ENCODE measurements around the gene SLC35G3. TPM values are rescaled to one million over a fixed set of nuclear protein-coding genes. Genes with fewer than 3 reads are reported as not detected.
A peak's percentile ranks its signal among the peaks of the same experiment; 100 is the strongest.
"Not testable (repeated sequence)": the region's sequence is repeated elsewhere in the genome, so short reads cannot be mapped to it uniquely, and the experiment has no call there.

Gene SLC35G3
- total RNA-seq, 5 donors from 2014 or later (not counting 1 experiment from before 2014, with no cell fraction given), result not detected

DNA sequence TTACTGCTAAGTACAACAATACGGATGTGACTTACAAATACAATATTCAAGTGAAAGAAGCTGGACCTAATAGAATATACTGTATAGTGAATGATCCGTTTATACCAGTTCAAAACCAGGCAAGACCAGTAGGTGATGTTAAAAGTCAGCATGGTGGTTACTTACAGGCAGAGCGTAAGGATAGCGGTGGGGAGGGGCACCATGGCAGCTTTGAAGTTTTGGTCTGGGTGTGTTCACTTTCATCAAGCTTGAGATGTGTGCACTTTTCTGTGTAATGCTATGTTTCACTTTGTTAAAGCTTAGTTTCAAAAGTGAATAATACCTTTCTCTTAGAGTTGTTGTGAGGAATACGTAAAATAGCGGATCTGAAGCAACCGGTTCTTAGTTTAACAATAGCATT lies 16.5 kb upstream of the SLC35G3 start:
- POLR2A ChIA-PET, result interaction anchor here in 1 of 2 donors (0.6 to 1.0 kb wide), 3 partner anchors 20 to 63 kb away, joined by 3 to 5 read pairs (median 4); no protein-coding TSS in a partner anchor
- H3K27ac Mint-ChIP-seq, result peak overlapping the region; percentile 65 to 85
- Histone ChIP-seq H3K36me3 (ENCODE audit: control insufficient read depth in 2 of 2, extremely low read depth in 1 of 2, insufficient read depth in 1 of 2, low read length in 1 of 2) (no peaks in the 10 kb centered on the region), H3K9me3 (no peaks in the 10 kb centered on the region), H3K27ac (ENCODE audit: low read length) (no peak overlapping the region), H3K4me3 (ENCODE audit: control insufficient read depth in 1 of 2, extremely low read depth in 1 of 2, low read length in 1 of 2) (no peak overlapping the region), H3K4me1 (ENCODE audit: control insufficient read depth in 1 of 2, extremely low read depth in 1 of 2, insufficient read depth in 2 of 2, low read length in 2 of 2) (peaks cover 46 to 49% of the 10 kb centered on the region in 2 experiments), H3K27me3 (replicated peaks in 1 of 2; ENCODE audit: control insufficient read depth in 2 of 2, extremely low read depth in 1 of 2, insufficient read depth in 2 of 2, low read length in 1 of 2) (no peaks in the 10 kb centered on the region)
- peaks cover 75 to 85% (median 83%) of the 10 kb centered on the region in 3 donors for H3K4me1 Mint-ChIP-seq
- no peaks in the 10 kb centered on the region for H3K27me3 Mint-ChIP-seq
- H3K9me3 Mint-ChIP-seq, result peaks cover 0 to 5% (median 3%) of the 10 kb centered on the region in 3 donors
- ATAC-seq (replicated peaks in 1 of 4) (peak; percentile 12 to 28 (median 20)), DNase-seq (peak in 29 of 35 experiments; percentile 22 to 67 (median 46))
- H3K36me3 Mint-ChIP-seq, result peaks cover 4% of the 10 kb centered on the region
- CTCF ChIA-PET, result interaction anchor here in 1 of 2 donors (1.2 kb wide), 1 partner anchor 102 kb away, joined by 6 read pairs; no protein-coding TSS in a partner anchor
- 72% methylated on average over 3 of the region's 7 CpGs for WGBS (ENCODE audit: insufficient coverage)
- peak overlapping the region in 1 of 3 donors; percentile 45 for H3K4me3 Mint-ChIP-seq

DNA sequence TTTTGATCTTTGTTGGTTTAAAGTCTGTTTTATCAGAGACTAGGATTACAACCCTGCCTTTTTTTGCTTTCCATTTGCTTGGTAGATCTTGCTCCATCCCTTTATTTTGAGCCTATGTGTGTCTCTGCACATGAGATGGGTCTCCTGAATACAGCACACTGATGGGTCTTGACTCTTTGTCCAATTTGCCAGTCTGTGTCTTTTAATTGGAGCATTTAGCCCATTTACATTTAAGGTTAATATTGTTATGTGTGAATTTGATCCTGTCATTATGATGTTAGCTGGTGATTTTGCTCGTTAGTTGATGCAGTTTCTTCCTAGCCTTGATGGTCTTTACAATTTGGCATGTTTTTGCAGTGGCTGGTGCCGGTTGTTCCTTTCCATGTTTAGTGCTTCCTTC lies 8.4 kb upstream of the SLC35G3 start:
- H3K9me3 Mint-ChIP-seq, result peaks cover 11 to 19% (median 12%) of the 10 kb centered on the region in 3 donors
- H3K4me3 ChIP-seq (ENCODE audit: control insufficient read depth in 1 of 2, extremely low read depth in 1 of 2, low read length in 1 of 2); H3K27ac Mint-ChIP-seq; POLR2A ChIA-PET; H3K27me3 ChIP-seq (replicated peaks in 1 of 2; ENCODE audit: control insufficient read depth in 2 of 2, extremely low read depth in 1 of 2, insufficient read depth in 2 of 2, low read length in 1 of 2); ATAC-seq (replicated peaks in 1 of 4); H3K9me3 ChIP-seq; CTCF ChIA-PET; H3K36me3 ChIP-seq (ENCODE audit: control insufficient read depth in 2 of 2, extremely low read depth in 1 of 2, insufficient read depth in 1 of 2, low read length in 1 of 2); H3K27ac ChIP-seq (ENCODE audit: low read length); H3K4me1 ChIP-seq (ENCODE audit: control insufficient read depth in 1 of 2, extremely low read depth in 1 of 2, insufficient read depth in 2 of 2, low read length in 2 of 2); DNase-seq; H3K4me3 Mint-ChIP-seq; H3K27me3 Mint-ChIP-seq: not testable (repeated sequence)
- H3K36me3 Mint-ChIP-seq, result peaks cover 10% of the 10 kb centered on the region
- H3K4me1 Mint-ChIP-seq, result peaks cover 13 to 26% (median 24%) of the 10 kb centered on the region in 3 donors
- no CpG with 5 or more reads among the region's 2 CpGs for WGBS (ENCODE audit: insufficient coverage)

DNA sequence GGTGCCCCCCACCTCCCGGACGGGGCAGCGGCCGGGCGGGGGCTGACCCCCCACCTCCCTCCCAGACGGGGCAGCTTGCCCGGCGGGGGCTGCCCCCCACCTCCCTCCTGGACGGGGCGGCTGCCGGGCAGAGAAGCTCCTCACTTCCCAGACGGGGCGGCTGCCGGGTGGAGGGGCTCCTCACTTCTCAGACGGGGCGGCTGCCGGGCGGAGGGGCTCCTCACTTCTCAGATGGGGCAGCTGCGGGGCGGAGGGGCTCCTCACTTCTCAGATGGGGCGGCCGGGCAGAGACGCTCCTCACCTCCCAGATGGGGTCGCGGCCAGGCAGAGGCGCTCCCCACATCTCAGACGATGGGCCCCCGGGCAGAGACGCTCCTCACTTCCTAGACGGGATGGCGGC lies 869 bp upstream of the SLC35G3 start:
- H3K9me3 Mint-ChIP-seq; H3K4me3 ChIP-seq (ENCODE audit: control insufficient read depth in 1 of 2, extremely low read depth in 1 of 2, low read length in 1 of 2); ATAC-seq (replicated peaks in 1 of 4); DNase-seq; H3K4me3 Mint-ChIP-seq; H3K27me3 ChIP-seq (replicated peaks in 1 of 2; ENCODE audit: control insufficient read depth in 2 of 2, extremely low read depth in 1 of 2, insufficient read depth in 2 of 2, low read length in 1 of 2); H3K36me3 Mint-ChIP-seq; H3K9me3 ChIP-seq; H3K27ac Mint-ChIP-seq; H3K36me3 ChIP-seq (ENCODE audit: control insufficient read depth in 2 of 2, extremely low read depth in 1 of 2, insufficient read depth in 1 of 2, low read length in 1 of 2); CTCF ChIA-PET; H3K27ac ChIP-seq (ENCODE audit: low read length); H3K27me3 Mint-ChIP-seq: not testable (repeated sequence)
- peaks cover 25 to 35% (median 28%) of the 10 kb centered on the region in 3 donors for H3K4me1 Mint-ChIP-seq
- POLR2A ChIA-PET, result interaction anchor here in 1 of 2 donors (0.6 kb wide), 1 partner anchor 90 kb away, joined by 3 read pairs; no protein-coding TSS in a partner anchor
- H3K4me1 ChIP-seq (ENCODE audit: control insufficient read depth in 1 of 2, extremely low read depth in 1 of 2, insufficient read depth in 2 of 2, low read length in 2 of 2), result peaks cover 13 to 17% of the 10 kb centered on the region in 2 experiments
- WGBS (ENCODE audit: insufficient coverage), result 95% methylated on average over 16 of the region's 31 CpGs

- no peaks in the 10 kb centered on the region for H3K9me3 ChIP-seq
- no peak overlapping the region for H3K4me3 ChIP-seq (ENCODE audit: control insufficient read depth in 1 of 2, extremely low read depth in 1 of 2, low read length in 1 of 2)
- WGBS (ENCODE audit: insufficient coverage), result 66% methylated on average over 4 of the region's 8 CpGs
- DNase-seq (peak in 24 of 35 experiments; percentile 25 to 70 (median 46)), ATAC-seq (replicated peaks in 1 of 4) (peak; percentile 23 to 83 (median 60))
- peaks cover 0 to 1% of the 10 kb centered on the region in 2 donors for H3K27me3 Mint-ChIP-seq
- H3K36me3 Mint-ChIP-seq, result peaks cover 4% of the 10 kb centered on the region
- ChIA-PET CTCF (interaction anchor here in 1 of 2 donors (0.6 kb wide), 1 partner anchor 89 kb away, joined by 4 read pairs; no protein-coding TSS in a partner anchor), POLR2A (interaction anchor here in 1 of 2 donors (0.7 kb wide), 1 partner anchor 181 kb away, joined by 4 read pairs; no protein-coding TSS in a partner anchor)
- no peaks in the 10 kb centered on the region for H3K36me3 ChIP-seq (ENCODE audit: control insufficient read depth in 2 of 2, extremely low read depth in 1 of 2, insufficient read depth in 1 of 2, low read length in 1 of 2)
- H3K27ac ChIP-seq (ENCODE audit: low read length), result no peak overlapping the region
- peak overlapping the region in 2 of 3 donors; percentile 32 to 58 for H3K4me3 Mint-ChIP-seq
- H3K4me1 ChIP-seq (ENCODE audit: control insufficient read depth in 1 of 2, extremely low read depth in 1 of 2, insufficient read depth in 2 of 2, low read length in 2 of 2), result peaks cover 25 to 32% of the 10 kb centered on the region in 2 experiments
- peak overlapping the region; percentile 39 to 91 for H3K27ac Mint-ChIP-seq
- no peaks in the 10 kb centered on the region for H3K9me3 Mint-ChIP-seq
- H3K4me1 Mint-ChIP-seq, result peaks cover 45 to 55% (median 50%) of the 10 kb centered on the region in 3 donors
- no peaks in the 10 kb centered on the region for H3K27me3 ChIP-seq (replicated peaks in 1 of 2; ENCODE audit: control insufficient read depth in 2 of 2, extremely low read depth in 1 of 2, insufficient read depth in 2 of 2, low read length in 1 of 2)
Measured at GRCh38 chr17:35192708-35193107, 1.5 kb downstream of the SLC35G3 start.

GRCh38 chr17:35191001-35191695 lies 3.0 kb downstream of the SLC35G3 start:
- ATAC-seq (replicated peaks in 1 of 4), result no peak
- Mint-ChIP-seq H3K27me3 (peaks cover 0 to 1% of the 10 kb centered on the region in 2 donors), H3K36me3 (peaks cover under 1% of the 10 kb centered on the region), H3K4me1 (peaks cover 57 to 62% (median 60%) of the 10 kb centered on the region in 3 donors), H3K4me3 (no peak overlapping the region), H3K9me3 (no peaks in the 10 kb centered on the region), H3K27ac (no peak overlapping the region)
- Histone ChIP-seq H3K27ac (ENCODE audit: low read length) (no peak overlapping the region), H3K4me3 (ENCODE audit: control insufficient read depth in 1 of 2, extremely low read depth in 1 of 2, low read length in 1 of 2) (no peak overlapping the region), H3K4me1 (ENCODE audit: control insufficient read depth in 1 of 2, extremely low read depth in 1 of 2, insufficient read depth in 2 of 2, low read length in 2 of 2) (peaks cover 29 to 42% of the 10 kb centered on the region in 2 experiments), H3K27me3 (replicated peaks in 1 of 2; ENCODE audit: control insufficient read depth in 2 of 2, extremely low read depth in 1 of 2, insufficient read depth in 2 of 2, low read length in 1 of 2) (no peaks in the 10 kb centered on the region), H3K36me3 (ENCODE audit: control insufficient read depth in 2 of 2, extremely low read depth in 1 of 2, insufficient read depth in 1 of 2, low read length in 1 of 2) (no peaks in the 10 kb centered on the region), H3K9me3 (no peaks in the 10 kb centered on the region)
- ChIA-PET CTCF (interaction anchor here in 1 of 2 donors (0.6 kb wide), 1 partner anchor 122 kb away, joined by 3 read pairs; no protein-coding TSS in a partner anchor), POLR2A (interaction anchor here in 1 of 2 donors (0.8 kb wide), 1 partner anchor 20 kb away, joined by 3 read pairs; no protein-coding TSS in a partner anchor)
- WGBS (ENCODE audit: insufficient coverage), result 96% methylated on average over 6 of the region's 11 CpGs
- DNase-seq, result no peak

- peaks cover 68 to 76% (median 72%) of the 10 kb centered on the region in 3 donors for H3K4me1 Mint-ChIP-seq
- WGBS (ENCODE audit: insufficient coverage), result 93% methylated on average over 3 of the region's 3 CpGs
- ChIA-PET POLR2A (no interaction called here), CTCF (interaction anchor here in 1 of 2 donors (0.6 kb wide), 1 partner anchor 235 kb away, joined by 3 read pairs; no protein-coding TSS in a partner anchor)
- Histone ChIP-seq H3K27me3 (replicated peaks in 1 of 2; ENCODE audit: control insufficient read depth in 2 of 2, extremely low read depth in 1 of 2, insufficient read depth in 2 of 2, low read length in 1 of 2) (no peaks in the 10 kb centered on the region), H3K36me3 (ENCODE audit: control insufficient read depth in 2 of 2, extremely low read depth in 1 of 2, insufficient read depth in 1 of 2, low read length in 1 of 2) (no peaks in the 10 kb centered on the region), H3K9me3 (no peaks in the 10 kb centered on the region), H3K4me3 (ENCODE audit: control insufficient read depth in 1 of 2, extremely low read depth in 1 of 2, low read length in 1 of 2) (peak overlapping the region in 1 of 2 donors; percentile 32), H3K4me1 (ENCODE audit: control insufficient read depth in 1 of 2, extremely low read depth in 1 of 2, insufficient read depth in 2 of 2, low read length in 2 of 2) (peaks cover 30 to 46% of the 10 kb centered on the region in 2 experiments), H3K27ac (ENCODE audit: low read length) (no peak overlapping the region)
- ATAC-seq (replicated peaks in 1 of 4) (no peak), DNase-seq (no peak)
- no peaks in the 10 kb centered on the region for H3K9me3 Mint-ChIP-seq
- peaks cover 0 to 1% of the 10 kb centered on the region in 2 donors for H3K27me3 Mint-ChIP-seq
- peak overlapping the region; percentile 86 to 90 for H3K27ac Mint-ChIP-seq
- no peaks in the 10 kb centered on the region for H3K36me3 Mint-ChIP-seq
- peak overlapping the region; percentile 17 to 63 (median 61) for H3K4me3 Mint-ChIP-seq
Measured at GRCh38 chr17:35189291-35189690, 4.9 kb downstream of the SLC35G3 start.
